ENCODE measurements around the gene FGR. TPM values are rescaled to one million over a fixed set of nuclear protein-coding genes. Genes with fewer than 3 reads are reported as not detected.

FGR gene
- total and polyA plus RNA-seq, 2 of the 13 experiments (the other 11 are each of a cell fraction or from before 2014, with no cell fraction given) = not detected

- peak overlapping the region in 1 of 3 experiments; percentile 13; a peak in 1 of 6 replicates for H3K4me3 ChIP-seq (replicated peaks in 1 of 3; ENCODE audit: insufficient read depth in 1 of 3, low read depth in 2 of 3, low read length in 3 of 3)
- no peak overlapping the region for H2AFZ ChIP-seq (ENCODE audit: low read length)
- peak overlapping the region; percentile 35 for H3K27ac ChIP-seq (ENCODE audit: extremely low read length, insufficient read depth, low read length)
- H3K27me3 ChIP-seq (ENCODE audit: control insufficient read depth in 1 of 2, insufficient read depth in 2 of 2, low read length in 2 of 2) = peaks cover 2 to 15% of the 10 kb centered on the region in 2 experiments; a peak in 2 of 5 replicates
- H3K9me3 ChIP-seq (ENCODE audit: low read length) = peaks cover 26% of the 10 kb centered on the region
- H3K79me2 ChIP-seq (ENCODE audit: insufficient read depth, low read length) = no peaks in the 10 kb centered on the region
- H3K36me3 ChIP-seq (replicated peaks in 1 of 2; ENCODE audit: control insufficient read depth in 1 of 2, insufficient read depth in 2 of 2, low read length in 2 of 2) = no peaks in the 10 kb centered on the region
- no peak for FAIRE-seq
- intact Hi-C loops (cut with micrococcal nuclease; ENCODE audit: unreplicated experiment) (no loop called here), in situ Hi-C loops (cut with HindIII; ENCODE audit: extremely low pct_ligation_motif_present, low pct_unique_long_range_greater_than_20kb) (no loop called here)
- 21% methylated on average over 5 of the region's 5 CpGs for WGBS (ENCODE audit: low lambda C conversion rate)
- no TSS peak for BruUV-seq (replicated peaks)
- peaks cover 38% of the 10 kb centered on the region for H3K4me1 ChIP-seq (ENCODE audit: insufficient read depth, low read length)
- H4K20me1 ChIP-seq (ENCODE audit: insufficient read depth, low read length) = no peaks in the 10 kb centered on the region
- DNase-seq (ENCODE audit: low spot score) = peak; percentile 79
- peak overlapping the region; percentile 21; the same call in 1 of the 2 replicates for H3K9ac ChIP-seq (ENCODE audit: insufficient read depth, low read depth, low read length)
- CTCF ChIA-PET (ENCODE audit: low intra/inter-chr PET ratio, low total read pairs) = no interaction called here
- ATAC-seq = peak; percentile 46; the same call in 2 of the 3 replicates
- peak overlapping the region; percentile 48; the same call in 1 of the 2 replicates for H3K4me2 ChIP-seq (ENCODE audit: low read depth, low read length)
- POLR2A ChIA-PET = interaction anchor here (0.8 to 1.0 kb wide), 2 partner anchors 11 to 43 kb away, joined by 3 read pairs; partner anchors contain the start of genes FAM76A and IFI6
- no peak for TF ChIP-seq PHF20 (CRISPR knock-in tag; IDR thresholded peaks at IDR 0.05)
- TF ChIP-seq MEIS2 (CRISPR knock-in tag; IDR thresholded peaks at IDR 0.05) = no peak
- no peak for TF ChIP-seq ZNF34 (CRISPR knock-in tag; IDR thresholded peaks at IDR 0.05; ENCODE audit: borderline replicate concordance)
- TF ChIP-seq HNF4G (IDR thresholded peaks at IDR 0.05; ENCODE audit: borderline replicate concordance, low read depth, low read length) = no peak
- no peak for TF ChIP-seq HNF4G (CRISPR knock-in tag; IDR thresholded peaks at IDR 0.05; ENCODE audit: borderline replicate concordance, low read depth)
- TF ChIP-seq ZNF83 (CRISPR knock-in tag; IDR thresholded peaks at IDR 0.05; ENCODE audit: borderline replicate concordance) = no peak
- no peak for TF ChIP-seq SNAPC5 (CRISPR knock-in tag; IDR thresholded peaks at IDR 0.05; ENCODE audit: borderline replicate concordance)
- TF ChIP-seq FLYWCH1 (CRISPR knock-in tag; IDR thresholded peaks at IDR 0.05) = no peak
- no peak for TF ChIP-seq CERS6 (CRISPR knock-in tag; IDR thresholded peaks at IDR 0.05)
- TF ChIP-seq AGO2 (optimal IDR thresholded peaks at IDR 0.05; ENCODE audit: low read depth, low read length) = no peak
- TF ChIP-seq PATZ1 (CRISPR knock-in tag; IDR thresholded peaks at IDR 0.05) = peak; percentile 27; the same call in 1 of the 2 replicates
- no peak for TF ChIP-seq SALL2 (CRISPR knock-in tag; IDR thresholded peaks at IDR 0.05)
- TF ChIP-seq ERF (CRISPR knock-in tag; IDR thresholded peaks at IDR 0.05) = no peak
- peak; percentile 43; the same call in 1 of the 2 replicates for TF ChIP-seq NR2F6 (IDR thresholded peaks at IDR 0.05)
- peak; percentile 45; the same call in 1 of the 2 replicates for TF ChIP-seq NR2F6 (CRISPR knock-in tag; IDR thresholded peaks at IDR 0.05)
- no peak for TF ChIP-seq PRMT3 (CRISPR knock-in tag; IDR thresholded peaks at IDR 0.05; ENCODE audit: borderline replicate concordance, low read depth)
- TF ChIP-seq ZBTB7B (CRISPR knock-in tag; IDR thresholded peaks at IDR 0.05) = no peak
- peak; percentile 50; the same call in 1 of the 2 replicates for TF ChIP-seq TFE3 (CRISPR knock-in tag; IDR thresholded peaks at IDR 0.05)
- TF ChIP-seq NAIF1 (CRISPR knock-in tag; IDR thresholded peaks at IDR 0.05; ENCODE audit: borderline replicate concordance) = no peak
Measured at GRCh38 chr1:27682351-27682944, 47.5 kb upstream of the FGR start.
